ENCODE data around the gene PCED1B.

DNA sequence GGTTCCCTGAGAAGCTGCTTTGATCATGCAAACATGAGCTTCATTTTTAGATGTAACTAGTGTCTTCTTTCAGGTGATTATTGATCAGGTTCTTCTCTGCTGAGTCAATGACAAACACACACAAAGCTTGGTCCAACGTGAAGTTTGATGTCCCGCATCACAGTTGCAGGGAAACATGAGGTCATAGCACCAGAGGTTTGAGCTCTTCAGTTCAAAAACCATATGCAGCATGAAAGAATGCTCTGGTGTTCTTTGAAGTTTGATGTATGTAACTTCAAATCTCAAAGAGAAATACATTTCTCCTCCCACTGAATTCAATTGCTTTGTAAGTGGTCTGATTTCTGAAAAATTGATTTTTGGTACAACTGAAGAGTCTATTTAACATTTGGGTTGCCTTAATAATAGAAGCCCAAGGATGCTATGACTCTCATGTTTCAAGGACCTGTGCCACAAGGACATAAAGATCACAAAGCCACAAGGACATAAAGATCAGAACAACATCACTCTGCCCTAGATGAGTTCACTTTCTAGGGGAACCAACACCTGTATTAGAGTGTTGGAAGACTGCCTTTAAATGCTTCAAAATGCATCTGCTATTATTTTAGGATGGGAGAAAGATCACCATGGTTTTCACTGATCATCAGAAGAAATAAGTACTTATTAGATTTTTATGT, 31.4 kb downstream of the PCED1B start:
- TF ChIP-seq POLR2A (IDR thresholded peaks at IDR 0.05): no peak
- TF ChIP-seq, protein P1, sequence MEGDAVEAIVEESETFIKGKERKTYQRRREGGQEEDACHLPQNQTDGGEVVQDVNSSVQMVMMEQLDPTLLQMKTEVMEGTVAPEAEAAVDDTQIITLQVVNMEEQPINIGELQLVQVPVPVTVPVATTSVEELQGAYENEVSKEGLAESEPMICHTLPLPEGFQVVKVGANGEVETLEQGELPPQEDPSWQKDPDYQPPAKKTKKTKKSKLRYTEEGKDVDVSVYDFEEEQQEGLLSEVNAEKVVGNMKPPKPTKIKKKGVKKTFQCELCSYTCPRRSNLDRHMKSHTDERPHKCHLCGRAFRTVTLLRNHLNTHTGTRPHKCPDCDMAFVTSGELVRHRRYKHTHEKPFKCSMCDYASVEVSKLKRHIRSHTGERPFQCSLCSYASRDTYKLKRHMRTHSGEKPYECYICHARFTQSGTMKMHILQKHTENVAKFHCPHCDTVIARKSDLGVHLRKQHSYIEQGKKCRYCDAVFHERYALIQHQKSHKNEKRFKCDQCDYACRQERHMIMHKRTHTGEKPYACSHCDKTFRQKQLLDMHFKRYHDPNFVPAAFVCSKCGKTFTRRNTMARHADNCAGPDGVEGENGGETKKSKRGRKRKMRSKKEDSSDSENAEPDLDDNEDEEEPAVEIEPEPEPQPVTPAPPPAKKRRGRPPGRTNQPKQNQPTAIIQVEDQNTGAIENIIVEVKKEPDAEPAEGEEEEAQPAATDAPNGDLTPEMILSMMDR (IDR thresholded peaks at IDR 0.05): no peak
